ENCODE measurements around the gene ACAN. TPM values are rescaled to one million over a fixed set of nuclear protein-coding genes. Genes with fewer than 3 reads are reported as not detected.
A peak's percentile ranks its signal among the peaks of the same experiment; 100 is the strongest.

ACAN gene
- total and polyA plus RNA-seq, 9 of the 15 experiments (the other 6 are each of a cell fraction or from before 2014, with no cell fraction given) = not detected

- no peak for FAIRE-seq
- Histone ChIP-seq H3K9me3 (replicated peaks; ENCODE audit: control insufficient read depth, insufficient read depth, low read depth, low read length) (no peaks in the 10 kb centered on the region), H3K27ac (ENCODE audit: extremely low read depth, low read depth, low read length) (no peak overlapping the region), H3K9ac (ENCODE audit: insufficient read depth in 1 of 2, low read depth in 2 of 2, low read length in 2 of 2) (no peak overlapping the region), H4K20me1 (replicated peaks; ENCODE audit: control insufficient read depth, insufficient read depth, low read length) (no peaks in the 10 kb centered on the region; the same call in 1 of the 2 replicates), H3K4me2 (ENCODE audit: insufficient read depth, low read length) (peak overlapping the region; percentile 10; the same call in 1 of the 2 replicates), H3K36me3 (ENCODE audit: control insufficient read depth, insufficient read depth, low read length) (no peaks in the 10 kb centered on the region), H2AFZ (ENCODE audit: low read depth, low read length) (no peak overlapping the region), H3K4me1 (replicated peaks in 1 of 2; ENCODE audit: control insufficient read depth in 2 of 2, insufficient read depth in 2 of 2, low read length in 2 of 2) (peaks cover 3 to 9% of the 10 kb centered on the region in 2 experiments; a peak in 3 of 5 replicates), H3K27me3 (ENCODE audit: control insufficient read depth in 2 of 2, insufficient read depth in 2 of 2, low read length in 2 of 2) (peaks cover 13 to 24% of the 10 kb centered on the region in 2 experiments), H3K4me3 (no peak overlapping the region), H3K79me2 (ENCODE audit: control insufficient read depth, insufficient read depth, low read length) (no peaks in the 10 kb centered on the region), H3K9me1 (ENCODE audit: control insufficient read depth, insufficient read depth, low read length) (no peaks in the 10 kb centered on the region)
- POLR2A ChIA-PET = interaction anchor here (0.8 kb wide), 2 partner anchors 8 to 149 kb away, joined by 3 to 4 read pairs; no protein-coding TSS in a partner anchor
- in situ Hi-C loops (cut with MboI) = no loop called here
- DNase-seq (ENCODE audit: extremely low read depth in 1 of 4, low spot score in 3 of 4) = no peak
- no TSS peak for BruUV-seq (replicated peaks)
- ATAC-seq = peak; percentile 59
- WGBS (ENCODE audit: insufficient coverage, low coverage, missing lambda C conversion rate) = 4% methylated on average over 7 of the region's 7 CpGs
- CTCF ChIA-PET (ENCODE audit: low intra/inter-chr PET ratio) = no interaction called here
- intact Hi-C loops (cut with micrococcal nuclease) = no loop called here
- TF ChIP-seq ESRRA (IDR thresholded peaks at IDR 0.05; ENCODE audit: borderline replicate concordance, low read depth) = no peak
- TF ChIP-seq IRF2 (CRISPR knock-in tag; IDR thresholded peaks at IDR 0.05) = no peak
- no peak for TF ChIP-seq POLR2A (conservative IDR thresholded peaks at IDR 0.05)
- no peak for TF ChIP-seq ELF1 (tag; IDR thresholded peaks at IDR 0.05)
- no peak for TF ChIP-seq EHMT2 (IDR thresholded peaks at IDR 0.05)
- TF ChIP-seq BHLHE40 (IDR thresholded peaks at IDR 0.05; ENCODE audit: low read length) = peak; percentile 54; the same call in 1 of the 2 replicates
- no peak for TF ChIP-seq NR2C2 (CRISPR knock-in tag; IDR thresholded peaks at IDR 0.05)
- no peak for TF ChIP-seq NR2C2 (tag; IDR thresholded peaks at IDR 0.05)
- no peak for TF ChIP-seq CBX1 (IDR thresholded peaks at IDR 0.05; ENCODE audit: low read depth)
- no peak for TF ChIP-seq NFRKB (IDR thresholded peaks at IDR 0.05; ENCODE audit: low read depth)
- no peak for TF ChIP-seq FOXK2 (conservative IDR thresholded peaks at IDR 0.05 in 1 of 2, IDR thresholded peaks at IDR 0.05 in 1 of 2; ENCODE audit: low read depth in 2 of 2)
- no peak for TF ChIP-seq CEBPG (CRISPR knock-in tag; IDR thresholded peaks at IDR 0.05)
- TF ChIP-seq CEBPG (tag; conservative IDR thresholded peaks at IDR 0.05 in 1 of 2, IDR thresholded peaks at IDR 0.05 in 1 of 2) = no peak
- no peak for TF ChIP-seq RBM17 (IDR thresholded peaks at IDR 0.05; ENCODE audit: borderline replicate concordance, low read depth, low read length)
- TF ChIP-seq ZNF174 (CRISPR knock-in tag; IDR thresholded peaks at IDR 0.05) = no peak
- no peak for TF ChIP-seq NR3C1 (CRISPR knock-in tag; IDR thresholded peaks at IDR 0.05)
- TF ChIP-seq AFF1 (IDR thresholded peaks at IDR 0.05; ENCODE audit: low read depth in 1 of 2, partially characterized antibody in 2 of 2) = no peak
- TF ChIP-seq NKRF (IDR thresholded peaks at IDR 0.05; ENCODE audit: borderline replicate concordance) = no peak
- no peak for TF ChIP-seq SIN3A (IDR thresholded peaks at IDR 0.05; ENCODE audit: borderline replicate concordance in 2 of 2, control insufficient read depth in 1 of 2, low read depth in 2 of 2, low read length in 2 of 2)
- no peak for TF ChIP-seq ZBED1 (IDR thresholded peaks at IDR 0.05)
Observed at GRCh38 chr15:88859550-88859949, 56.3 kb downstream of the ACAN start.

All from K562 (cell line).